Nephron (organoid): ENCODE results near the gene BRMS1.
"Not testable (repeated sequence)": the region's sequence is repeated elsewhere in the genome, so short reads cannot be mapped to it uniquely, and the experiment has no call there.

Experiments used
- H3K27ac Mint-ChIP-seq, 3 experiments: 2 replicates each; pipeline ENCODE4 v1.8.0; 2020; ENCODE audit warnings: mixed read lengths in 3 of 3, mild to moderate bottlenecking in 2 of 3, moderate library complexity in 1 of 3
- H3K27me3 Mint-ChIP-seq: 2 replicates; pipeline ENCODE4 v1.8.0; 2021; ENCODE audit warnings: low read depth, mild to moderate bottlenecking, moderate library complexity, mixed read lengths
- H3K36me3 Mint-ChIP-seq: 2 replicates; pipeline ENCODE4 v1.8.0; 2020; ENCODE audit warnings: low read depth, mixed read lengths
- H3K4me1 Mint-ChIP-seq: 2 replicates; pipeline ENCODE4 v1.8.0; 2020; ENCODE audit warnings: mixed read lengths
- H3K4me3 Mint-ChIP-seq, 3 experiments: 2 replicates each; pipeline ENCODE4 v1.8.0; 2020; ENCODE audit warnings: mild to moderate bottlenecking in 3 of 3, mixed read lengths in 3 of 3, moderate library complexity in 2 of 3
- H3K9me3 Mint-ChIP-seq: 2 replicates; pipeline ENCODE4 v1.8.0; 2020; ENCODE audit warnings: mixed read lengths
- CTCF ChIP-seq, 3 experiments: fragments of 200-600 bp; sonication (generic); IDR thresholded peaks; one replicate each; pipeline ENCODE4 v1.5.0; 2021; ENCODE audit warnings: antibody characterized with exemption in 3 of 3; ENCODE audit not compliant: unreplicated experiment in 3 of 3

The BRMS1 gene

DNA sequence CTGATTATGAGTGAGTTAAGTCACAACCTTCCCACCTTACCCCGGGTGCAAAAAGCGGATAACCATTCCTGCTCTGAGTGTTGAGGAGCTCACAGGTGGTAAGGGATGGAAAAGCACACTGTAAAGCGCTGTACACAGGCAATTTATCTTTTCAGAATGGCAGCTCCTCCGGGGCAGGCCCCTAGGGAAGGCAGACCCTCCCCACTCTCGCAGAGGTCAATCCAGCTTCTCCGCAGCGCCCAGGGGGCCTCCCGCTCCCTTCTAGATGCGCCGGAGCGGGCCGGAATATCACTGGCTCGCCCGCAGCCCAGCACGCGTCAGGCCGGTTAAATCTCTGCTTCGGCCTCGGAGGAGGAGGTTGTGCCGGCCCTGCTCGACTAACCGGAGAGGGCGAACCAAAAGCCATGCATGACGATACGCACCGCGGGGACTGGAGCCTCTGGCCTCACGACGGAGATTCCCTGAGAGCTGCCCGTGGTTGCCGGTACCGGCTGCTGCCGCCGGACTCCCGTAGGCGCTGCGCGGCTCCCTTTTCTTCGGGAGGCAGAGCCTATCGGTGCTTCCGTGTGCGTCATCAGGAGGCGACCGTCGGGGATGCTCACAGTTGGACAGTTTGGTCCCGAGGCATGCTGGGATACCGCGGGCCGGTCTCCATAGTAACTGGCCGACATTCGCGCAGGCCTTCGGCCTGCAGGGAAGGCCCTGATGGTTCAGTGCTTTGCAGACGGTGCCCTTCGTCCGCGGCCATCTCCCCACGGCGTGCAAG lies at the start of gene BRMS1:
Gene BRMS1 (minus strand): TSS at position 555 of the 766 bp plus-strand sequence. CDS start 2,870 bp downstream, outside the sequence.
- Mint-ChIP-seq H3K9me3 (no peaks in the 10 kb centered on the region), H3K4me1 (peaks cover 34% of the 10 kb centered on the region), H3K4me3 (peak within 1 kb of the TSS; percentile 96 to 98 (median 98)), H3K36me3 (peaks cover 12% of the 10 kb centered on the region), H3K27ac (peak within 1 kb of the TSS; percentile 97 to 99 (median 98)), H3K27me3 (peaks cover 8% of the 10 kb centered on the region)
- TF ChIP-seq CTCF (IDR thresholded peaks at IDR 0.05; ENCODE audit: unreplicated experiment in 3 of 3), result no peak

GRCh38 chr11:66393954-66394353 lies 49.0 kb upstream of the BRMS1 start:
- H3K27ac Mint-ChIP-seq, result no peak overlapping the region
- H3K9me3 Mint-ChIP-seq, result peaks cover 4% of the 10 kb centered on the region
- H3K4me3 Mint-ChIP-seq, result no peak overlapping the region
- H3K36me3 Mint-ChIP-seq, result no peaks in the 10 kb centered on the region
- H3K4me1 Mint-ChIP-seq, result no peaks in the 10 kb centered on the region
- peaks cover 29% of the 10 kb centered on the region for H3K27me3 Mint-ChIP-seq
- no peak for TF ChIP-seq CTCF (IDR thresholded peaks at IDR 0.05; ENCODE audit: unreplicated experiment in 3 of 3)

- peaks cover 2% of the 10 kb centered on the region for H3K4me1 Mint-ChIP-seq
- no peak for TF ChIP-seq CTCF (IDR thresholded peaks at IDR 0.05; ENCODE audit: unreplicated experiment in 3 of 3)
Observed at GRCh38 chr11:66391322-66391721, 46.4 kb upstream of the BRMS1 start.

DNA sequence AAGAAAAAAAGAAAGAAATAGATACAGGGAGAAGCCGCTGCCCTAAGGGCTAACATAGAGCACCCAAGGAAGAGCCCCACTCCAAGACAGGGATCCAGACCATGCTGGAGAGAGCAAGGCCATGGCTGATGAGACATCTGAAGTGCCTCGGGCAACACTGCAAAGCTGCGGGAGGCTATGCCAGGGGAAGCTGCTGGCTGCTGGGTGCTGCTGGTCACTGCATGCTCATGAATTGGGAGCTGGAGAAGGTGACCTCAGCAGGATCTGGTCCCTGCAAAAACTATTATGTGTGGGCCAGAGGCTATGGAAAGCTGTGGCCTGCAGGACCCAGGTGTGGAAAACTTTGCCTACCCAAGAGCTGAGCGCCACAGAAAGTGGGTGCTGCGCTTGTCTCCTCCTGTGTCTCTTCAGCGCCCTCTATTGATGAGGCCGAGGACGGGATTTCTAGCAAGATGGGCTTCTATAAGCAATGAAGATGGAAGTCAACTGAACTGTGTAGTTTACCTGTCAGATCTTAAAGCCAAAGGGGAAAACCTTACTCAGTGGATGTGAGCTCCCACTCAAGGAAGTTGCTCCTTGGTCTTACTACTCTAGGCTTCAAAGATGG lies 44.0 kb upstream of the BRMS1 start:
- Mint-ChIP-seq H3K9me3 (peaks cover under 1% of the 10 kb centered on the region), H3K27ac (no peak overlapping the region), H3K4me3 (no peak overlapping the region), H3K27me3 (peaks cover 31% of the 10 kb centered on the region), H3K4me1 (peaks cover 7% of the 10 kb centered on the region), H3K36me3 (no peaks in the 10 kb centered on the region)
- peak; percentile 35 to 60 (median 41) for TF ChIP-seq CTCF (IDR thresholded peaks at IDR 0.05; ENCODE audit: unreplicated experiment in 3 of 3)

More at GRCh38 chr11:66391322-66391721, 46.4 kb upstream of the BRMS1 start:
- no peak overlapping the region for H3K4me3 Mint-ChIP-seq
- H3K9me3 Mint-ChIP-seq, result peaks cover 4% of the 10 kb centered on the region
- H3K27me3 Mint-ChIP-seq, result peaks cover 33% of the 10 kb centered on the region
- H3K27ac Mint-ChIP-seq, result no peak overlapping the region
- H3K36me3 Mint-ChIP-seq, result no peaks in the 10 kb centered on the region

DNA sequence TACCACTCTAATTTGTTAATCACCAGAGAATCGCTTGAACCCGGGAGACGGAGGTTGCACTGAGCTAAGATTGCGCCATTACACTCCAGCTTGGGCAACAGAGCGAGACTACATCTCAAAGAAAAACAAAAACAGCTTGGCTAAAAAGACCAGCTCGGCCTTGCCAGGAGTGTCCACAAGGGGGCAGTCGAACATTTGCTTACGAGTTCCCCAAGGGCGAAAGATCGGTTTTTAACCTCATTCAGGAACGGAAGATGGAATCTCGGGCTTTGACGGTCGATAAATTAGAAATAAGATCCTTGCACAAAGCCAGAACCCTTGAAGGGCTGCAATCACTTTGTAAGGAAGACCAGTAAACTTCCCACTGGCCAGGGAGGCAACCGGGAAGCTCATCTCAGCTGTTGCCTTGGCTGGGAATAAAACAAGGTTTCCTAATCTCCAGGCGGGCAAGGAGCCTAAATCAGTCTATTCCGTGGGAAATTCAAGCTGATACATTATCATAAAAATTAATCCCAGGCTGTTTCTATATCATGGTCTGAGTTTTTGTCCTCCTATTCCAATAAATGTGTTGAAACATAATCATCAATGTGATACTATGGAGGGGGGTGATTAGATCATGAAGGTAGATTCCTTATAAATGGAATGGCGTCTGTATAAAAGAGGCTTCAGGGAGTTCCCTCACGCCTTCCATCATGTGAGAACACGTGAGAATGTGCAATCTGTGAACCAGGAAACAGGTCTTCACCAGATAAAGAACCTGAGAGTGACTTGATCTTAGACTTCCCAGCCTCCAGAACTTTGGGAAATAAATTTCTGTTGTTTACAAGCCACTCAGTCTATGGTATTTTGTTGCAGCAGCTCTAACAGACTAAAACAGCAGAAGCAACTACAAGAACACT lies 41.5 kb upstream of the BRMS1 start:
- no peaks in the 10 kb centered on the region for H3K36me3 Mint-ChIP-seq

GRCh38 chr11:66384316-66384715 lies 39.4 kb upstream of the BRMS1 start:
- not testable (repeated sequence) for H3K36me3 Mint-ChIP-seq, H3K4me1 Mint-ChIP-seq, H3K9me3 Mint-ChIP-seq, H3K27ac Mint-ChIP-seq, H3K27me3 Mint-ChIP-seq, H3K4me3 Mint-ChIP-seq

More for the DNA sequence above, 41.5 kb upstream of the BRMS1 start:
- H3K4me3 Mint-ChIP-seq, result peak overlapping the region; percentile 5 to 35 (median 21)
- peaks cover 7% of the 10 kb centered on the region for H3K4me1 Mint-ChIP-seq
- no peak overlapping the region for H3K27ac Mint-ChIP-seq
- TF ChIP-seq CTCF (IDR thresholded peaks at IDR 0.05; ENCODE audit: unreplicated experiment in 3 of 3), result peak; percentile 91 to 94 (median 93)
- peaks cover 20% of the 10 kb centered on the region for H3K27me3 Mint-ChIP-seq
- no peaks in the 10 kb centered on the region for H3K9me3 Mint-ChIP-seq

DNA sequence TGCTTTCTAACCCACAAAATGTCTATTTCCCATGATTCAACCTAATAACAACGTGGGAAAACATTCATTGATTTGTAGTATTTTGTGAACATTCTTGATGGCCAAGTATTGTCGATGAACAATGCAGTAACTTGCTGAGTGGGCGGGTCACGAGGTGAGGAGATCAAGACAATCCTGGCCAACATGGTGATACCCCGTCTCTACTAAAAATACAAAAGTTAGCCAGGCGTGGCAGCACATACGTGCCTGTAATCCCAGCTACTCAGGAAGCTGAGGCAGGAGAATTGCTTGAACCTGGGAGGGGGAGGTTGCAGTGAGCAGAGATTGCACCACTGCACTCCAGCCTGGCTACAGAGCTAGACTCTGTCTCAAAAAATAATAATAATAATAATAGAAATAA lies 35.4 kb upstream of the BRMS1 start:
- H3K9me3 Mint-ChIP-seq, H3K4me3 Mint-ChIP-seq, H3K36me3 Mint-ChIP-seq, H3K4me1 Mint-ChIP-seq, H3K27me3 Mint-ChIP-seq: not testable (repeated sequence)
- H3K27ac Mint-ChIP-seq, result peak overlapping the region in 1 of 3 experiments; percentile 71

DNA sequence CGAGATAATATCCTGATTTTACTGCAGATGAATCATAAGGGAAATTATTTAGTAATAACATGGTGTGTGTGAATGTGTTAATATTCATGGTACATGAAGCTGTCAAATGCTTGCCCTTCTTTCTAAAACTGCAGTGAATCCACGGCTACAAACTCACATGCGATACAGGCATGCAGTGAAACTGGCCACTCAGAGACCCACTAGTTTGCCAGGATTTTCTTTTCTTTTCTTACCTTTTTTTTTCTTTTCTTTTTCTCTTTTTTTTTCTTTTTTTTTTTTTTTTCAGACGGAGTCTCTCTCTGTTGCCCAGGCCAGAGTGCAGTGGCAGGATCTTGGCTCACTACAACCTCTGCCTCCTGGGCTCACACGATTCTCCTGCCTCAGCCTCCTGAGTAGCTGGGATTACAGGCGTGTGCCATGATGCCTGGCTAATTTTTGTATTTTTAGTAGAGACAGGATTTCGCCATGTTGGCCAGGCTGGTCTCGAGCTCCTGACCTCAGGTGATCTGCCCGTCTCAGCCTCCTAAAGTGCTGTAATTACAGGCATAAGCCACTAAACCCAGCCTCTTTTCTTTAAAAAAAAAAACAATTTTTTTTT lies 28.9 kb upstream of the BRMS1 start:
- not testable (repeated sequence) for H3K36me3 Mint-ChIP-seq, H3K9me3 Mint-ChIP-seq
- Mint-ChIP-seq H3K27ac (peak overlapping the region in 1 of 3 experiments; percentile 41), H3K27me3 (peaks cover 17% of the 10 kb centered on the region), H3K4me3 (peak overlapping the region; percentile 48 to 61 (median 57)), H3K4me1 (peaks cover 16% of the 10 kb centered on the region)
